A549 (cell line): ENCODE measurements around the gene FHL1. TPM values are rescaled to one million over a fixed set of nuclear protein-coding genes. Genes with fewer than 3 reads are reported as not detected.

Source experiments
- ATAC-seq, 2 experiments: fragments of 200-7000 bp in 1 of 2; fragments of >200 bp in 1 of 2; cut with Nextera tagmentation in 1 of 2; cut with Tn5 transposase in 1 of 2; 3 replicates each; pipeline versions ENCODE4 v1.8.0 to v1.9.1; 2018 to 2020; ENCODE audit warnings: mild to moderate bottlenecking in 1 of 2, moderate library complexity in 1 of 2
- CTCF ChIA-PET: fragments of 300-600 bp; sonication (Branson Sonifier 250); formaldehyde crosslinking; extraction: SDS; loops from one replicate; lab custom pipeline; 2021; ENCODE audit warnings: antibody characterized with exemption, inconsistent platforms; lab: Yijun Ruan, JAX
- POLR2A ChIA-PET: fragments of 350-600 bp; formaldehyde crosslinking; extraction: SDS; loops from one replicate; lab custom pipeline; 2021; ENCODE audit warnings: antibody characterized with exemption, inconsistent platforms; lab: Yijun Ruan, JAX
- DNase-seq, 2 experiments: peaks; one replicate each; pipeline versions ENCODE4 v3.0.0 to v3.0.0-alpha.2; 2011 to 2016; ENCODE audit warnings: low read depth in 1 of 2, low spot score in 1 of 2
- FAIRE-seq: peaks from 2 replicates; lab custom pipeline; 2011; peaks lifted over from hg19 to GRCh38; lab: Jason Lieb, UNC
- H3K27ac ChIP-seq, 2 experiments: fragments of >200 bp; sonication (Bioruptor Twin); formaldehyde crosslinking; 3 replicates each; pipeline ENCODE4 v1.5.1; 2016 to 2017
- H3K4me1 ChIP-seq: fragments of >200 bp; sonication (Bioruptor Twin); formaldehyde crosslinking; 3 replicates; pipeline ENCODE4 v1.6.1; 2016
- H3K4me2 ChIP-seq: fragments of >200 bp; sonication (Bioruptor Twin); formaldehyde crosslinking; 3 replicates; pipeline ENCODE4 v1.6.1; 2016
- H3K4me3 ChIP-seq: fragments of >200 bp; sonication (Bioruptor Twin); formaldehyde crosslinking; 3 replicates; pipeline ENCODE4 v1.5.1; 2016
- H3K9me3 ChIP-seq: fragments of >200 bp; sonication (Bioruptor Twin); formaldehyde crosslinking; 3 replicates; pipeline ENCODE4 v1.6.1; 2016
- CEBPB ChIP-seq, 2 experiments: fragments of >200 bp in 1 of 2; sonication (Bioruptor Twin) in 1 of 2; formaldehyde crosslinking in 1 of 2; IDR thresholded peaks; 2 replicates each; pipeline ENCODE4 v1.6.1; 2012 to 2016
- E2F6 ChIP-seq: IDR thresholded peaks from 2 replicates; pipeline ENCODE4 v1.6.1; 2012; ENCODE audit warnings: low read depth, borderline replicate concordance
- FOSL2 ChIP-seq, 2 experiments: fragments of 450-650 bp in 1 of 2; fragments of >200 bp in 1 of 2; sonication (Bioruptor Twin) in 1 of 2; formaldehyde crosslinking; IDR thresholded peaks; 2 replicates each; pipeline versions ENCODE4 v1.5.0 to v1.6.1; 2016 to 2020; ENCODE audit warnings: mild to moderate bottlenecking in 1 of 2, moderate library complexity in 1 of 2
- FOXS1 ChIP-seq: fragments of 250-450 bp; sonication (Bioruptor Pico); IDR thresholded peaks from 2 replicates; pipeline ENCODE4 v1.5.0; 2020; ENCODE audit warnings: mild to moderate bottlenecking, moderate library complexity
- HOXB5 ChIP-seq: fragments of 250-450 bp; sonication (Bioruptor Pico); IDR thresholded peaks from 2 replicates; pipeline ENCODE4 v1.5.0; 2020; ENCODE audit warnings: mild to moderate bottlenecking, moderate library complexity
- MYC ChIP-seq: IDR thresholded peaks from 2 replicates; pipeline ENCODE4 v1.6.1; 2012; ENCODE audit warnings: mild to moderate bottlenecking, inconsistent platforms, low read length, improper control_type of control experiment, borderline replicate concordance
- POLR2A ChIP-seq: IDR thresholded peaks from 2 replicates; pipeline ENCODE4 v1.6.1; 2012; ENCODE audit warnings: mild to moderate bottlenecking, low read length
- TFCP2L1 ChIP-seq: fragments of 250-450 bp; sonication (Bioruptor Pico); IDR thresholded peaks from 2 replicates; pipeline ENCODE4 v1.5.0; 2021; ENCODE audit warnings: mild to moderate bottlenecking
- USF2 ChIP-seq: fragments of 450-650 bp; IDR thresholded peaks from 2 replicates; pipeline ENCODE4 v1.6.1; 2014; ENCODE audit warnings: antibody characterized with exemption
- ZSCAN20 ChIP-seq: fragments of 250-450 bp; sonication (Bioruptor Pico); IDR thresholded peaks from 2 replicates; pipeline ENCODE4 v1.8.0; 2022; ENCODE audit warnings: mild to moderate bottlenecking, moderate library complexity
- polyA plus RNA-seq, 4 experiments: library from polyadenylated mRNA; depleted of rRNA in 3 of 4; stranded (reverse); fragments of >200 nt; fragmentation: RNase III in 1 of 4; extraction: RNeasy Plus Mini Kit Qiagen cat#74134 plus additional on column Dnase treatment in 1 of 4; gene quantifications; 2 replicates in 3 of 4; 3 replicates in 1 of 4; pipeline ENCODE4 v1.2.3, GENCODE V29; 2011 to 2017
- small RNA-seq, 6 experiments: library from RNA; depleted of rRNA; stranded (forward); fragments of <200 nt; gene quantifications; one replicate each; pipeline ENCODE3, GENCODE V24; 2012
- TF ChIP-seq, protein P1 (sequence below): fragments of 200-600 bp; sonication (generic); IDR thresholded peaks from 2 replicates; pipeline ENCODE4 v1.6.1; 2016; ENCODE audit warnings: antibody characterized with exemption, mild to moderate bottlenecking, moderate library complexity

The FHL1 gene
- polyA plus RNA-seq, 2 of the 4 experiments (the other 2 are of a cell fraction), result 31.6 to 32.2 TPM

GRCh38 chrX:136260776-136261175 lies 113.4 kb downstream of the FHL1 start:
- FAIRE-seq (no peak), ATAC-seq (peak; percentile 39 to 55; a peak in 4 of 6 replicates), DNase-seq (peak in 1 of 2 experiments; percentile 6)
- POLR2A ChIA-PET, result no interaction called here
- no peak overlapping the region for H3K4me3 ChIP-seq
- peaks cover 12% of the 10 kb centered on the region for H3K4me1 ChIP-seq
- TF ChIP-seq TFCP2L1 (CRISPR knock-in tag) (no peak), POLR2A (no peak), E2F6 (no peak), FOSL2 (IDR thresholded peaks at IDR 0.05) (no peak), FOSL2 (CRISPR knock-in tag; IDR thresholded peaks at IDR 0.05) (no peak), HOXB5 (no peak), CEBPB (IDR thresholded peaks at IDR 0.05) (no peak), FOXS1 (CRISPR knock-in tag) (no peak), USF2 (no peak), ZSCAN20 (no peak), MYC (no peak)
- TF ChIP-seq, protein P1, sequence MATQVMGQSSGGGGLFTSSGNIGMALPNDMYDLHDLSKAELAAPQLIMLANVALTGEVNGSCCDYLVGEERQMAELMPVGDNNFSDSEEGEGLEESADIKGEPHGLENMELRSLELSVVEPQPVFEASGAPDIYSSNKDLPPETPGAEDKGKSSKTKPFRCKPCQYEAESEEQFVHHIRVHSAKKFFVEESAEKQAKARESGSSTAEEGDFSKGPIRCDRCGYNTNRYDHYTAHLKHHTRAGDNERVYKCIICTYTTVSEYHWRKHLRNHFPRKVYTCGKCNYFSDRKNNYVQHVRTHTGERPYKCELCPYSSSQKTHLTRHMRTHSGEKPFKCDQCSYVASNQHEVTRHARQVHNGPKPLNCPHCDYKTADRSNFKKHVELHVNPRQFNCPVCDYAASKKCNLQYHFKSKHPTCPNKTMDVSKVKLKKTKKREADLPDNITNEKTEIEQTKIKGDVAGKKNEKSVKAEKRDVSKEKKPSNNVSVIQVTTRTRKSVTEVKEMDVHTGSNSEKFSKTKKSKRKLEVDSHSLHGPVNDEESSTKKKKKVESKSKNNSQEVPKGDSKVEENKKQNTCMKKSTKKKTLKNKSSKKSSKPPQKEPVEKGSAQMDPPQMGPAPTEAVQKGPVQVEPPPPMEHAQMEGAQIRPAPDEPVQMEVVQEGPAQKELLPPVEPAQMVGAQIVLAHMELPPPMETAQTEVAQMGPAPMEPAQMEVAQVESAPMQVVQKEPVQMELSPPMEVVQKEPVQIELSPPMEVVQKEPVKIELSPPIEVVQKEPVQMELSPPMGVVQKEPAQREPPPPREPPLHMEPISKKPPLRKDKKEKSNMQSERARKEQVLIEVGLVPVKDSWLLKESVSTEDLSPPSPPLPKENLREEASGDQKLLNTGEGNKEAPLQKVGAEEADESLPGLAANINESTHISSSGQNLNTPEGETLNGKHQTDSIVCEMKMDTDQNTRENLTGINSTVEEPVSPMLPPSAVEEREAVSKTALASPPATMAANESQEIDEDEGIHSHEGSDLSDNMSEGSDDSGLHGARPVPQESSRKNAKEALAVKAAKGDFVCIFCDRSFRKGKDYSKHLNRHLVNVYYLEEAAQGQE, result no peak
- H3K27ac ChIP-seq, result no peak overlapping the region
- H3K4me2 ChIP-seq, result peak overlapping the region; percentile 32; the same call in 1 of the 3 replicates
- CTCF ChIA-PET, result interaction anchor here (0.5 to 1.2 kb wide), 2 partner anchors 8 to 231 kb away, joined by 3 to 4 read pairs; no protein-coding TSS in a partner anchor
- no peaks in the 10 kb centered on the region for H3K9me3 ChIP-seq

Small RNA genes lying within 50 kb of the gene (small RNA-seq; reads per million reads assigned to genes)
- 0 to 0.29 (median 0) reads per million in 6 experiments for gene RF01210

Other genes with a start within 250 kb of the FHL1 start
- gene MMGT1, start 173.5 kb upstream of the FHL1 start, polyA plus RNA-seq (2011; rRNA removed), result 26.1 and 35.6 TPM in 2 replicates
- 15.0 to 16.2 TPM (median 15.1 TPM) in 3 replicates for gene MMGT1, start 173.5 kb upstream of the FHL1 start, polyA plus RNA-seq (2017; fragmentation: RNase III; extraction: RNeasy Plus Mini Kit Qiagen cat#74134 plus additional on column Dnase treatment)
- 14.5 and 15.6 TPM in 2 replicates for gene SLC9A6, start 162.1 kb upstream of the FHL1 start, polyA plus RNA-seq (2011; rRNA removed)
- 10.4 to 12.2 TPM (median 12.1 TPM) in 3 replicates for gene SLC9A6, start 162.1 kb upstream of the FHL1 start, polyA plus RNA-seq (2017; fragmentation: RNase III; extraction: RNeasy Plus Mini Kit Qiagen cat#74134 plus additional on column Dnase treatment)
- 10.3 and 13.1 TPM in 2 replicates for gene MAP7D3, start 103.9 kb downstream of the FHL1 start, polyA plus RNA-seq (2011; rRNA removed)
- gene MAP7D3, start 103.9 kb downstream of the FHL1 start, polyA plus RNA-seq (2017; fragmentation: RNase III; extraction: RNeasy Plus Mini Kit Qiagen cat#74134 plus additional on column Dnase treatment), result 9.9 to 12.7 TPM (median 11.3 TPM) in 3 replicates
- gene ADGRG4, start 153.4 kb downstream of the FHL1 start, polyA plus RNA-seq (2011; rRNA removed), result not detected in 2 replicates
- not detected in 3 replicates for gene ADGRG4, start 153.4 kb downstream of the FHL1 start, polyA plus RNA-seq (2017; fragmentation: RNase III; extraction: RNeasy Plus Mini Kit Qiagen cat#74134 plus additional on column Dnase treatment)